NCI-H2107 treated with DMSO at 0.1 percent for 48 hours (cell line): ENCODE results near the gene MAVS.
A peak's percentile ranks its signal among the peaks of the same experiment; 100 is the strongest.
"Not testable (repeated sequence)": the region's sequence is repeated elsewhere in the genome, so short reads cannot be mapped to it uniquely, and the experiment has no call there.

ENCODE experiments used
- DNase-seq: peaks from one replicate; lab custom pipeline; 2025; ENCODE audit not compliant: unreplicated experiment; lab: John Stamatoyannopoulos, UW

MAVS gene

GRCh38 chr20:3847429-3847940, 851 bp downstream of the MAVS start:
- DNase-seq, result no peak

DNA sequence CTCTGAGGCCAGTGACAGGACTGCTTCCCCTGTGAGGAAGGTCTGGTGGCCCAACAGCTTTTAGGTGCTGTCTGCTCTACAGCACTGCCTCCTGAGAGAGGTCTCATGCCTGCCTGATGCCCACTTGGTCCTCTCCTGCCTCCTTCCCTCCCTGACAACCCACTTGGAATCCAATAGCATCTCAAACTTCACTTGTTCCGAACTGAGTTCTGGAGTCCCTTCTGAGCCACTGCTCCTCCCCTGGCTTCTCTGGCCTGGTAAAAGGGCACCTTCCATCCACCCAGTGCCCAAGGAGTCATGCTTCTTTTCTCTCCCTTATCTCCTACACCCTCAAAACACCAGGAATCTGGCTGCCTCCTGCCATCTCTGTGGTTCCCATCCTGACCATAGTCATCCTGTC, 1.9 kb downstream of the MAVS start:
- DNase-seq, result no peak

DNA sequence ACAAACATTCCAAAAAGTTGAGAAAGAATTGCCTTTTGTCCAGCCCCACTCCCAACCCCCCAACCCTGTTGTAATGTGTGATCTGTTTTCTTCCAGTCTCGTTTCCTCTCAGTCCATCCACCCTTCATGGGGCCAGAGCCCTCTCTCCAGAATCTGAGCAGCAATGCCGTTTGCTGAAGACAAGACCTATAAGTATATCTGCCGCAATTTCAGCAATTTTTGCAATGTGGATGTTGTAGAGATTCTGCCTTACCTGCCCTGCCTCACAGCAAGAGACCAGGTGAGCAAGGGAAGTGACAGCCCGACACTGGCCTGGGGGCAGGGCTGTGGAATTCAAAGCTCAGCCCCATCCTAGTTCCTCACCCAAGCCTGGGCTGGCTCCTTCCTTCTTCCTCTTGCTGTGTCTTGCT, 7.8 kb downstream of the MAVS start:
- DNase-seq, result no peak

- peak; percentile 78 for DNase-seq
Observed at GRCh38 chr20:3857405-3857804, 10.8 kb downstream of the MAVS start.

GRCh38 chr20:3858689-3859088, 12.1 kb downstream of the MAVS start:
- DNase-seq, result no peak

DNA sequence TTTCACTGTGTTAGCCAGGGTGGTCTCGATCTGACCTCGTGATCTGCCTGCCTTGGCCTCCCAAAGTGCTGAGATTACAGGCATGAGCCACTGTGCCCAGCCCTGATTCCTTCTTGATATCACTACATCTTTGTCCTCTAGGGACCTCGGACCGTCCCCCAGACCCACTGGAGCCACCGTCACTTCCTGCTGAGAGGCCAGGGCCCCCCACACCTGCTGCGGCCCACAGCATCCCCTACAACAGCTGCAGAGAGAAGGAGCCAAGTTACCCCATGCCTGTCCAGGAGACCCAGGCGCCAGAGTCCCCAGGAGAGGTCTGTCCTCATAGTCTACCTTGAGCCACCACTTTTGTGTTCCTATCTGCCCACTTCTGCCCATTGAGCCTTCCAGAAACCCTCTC, 14.6 kb downstream of the MAVS start:
- DNase-seq, result no peak

DNA sequence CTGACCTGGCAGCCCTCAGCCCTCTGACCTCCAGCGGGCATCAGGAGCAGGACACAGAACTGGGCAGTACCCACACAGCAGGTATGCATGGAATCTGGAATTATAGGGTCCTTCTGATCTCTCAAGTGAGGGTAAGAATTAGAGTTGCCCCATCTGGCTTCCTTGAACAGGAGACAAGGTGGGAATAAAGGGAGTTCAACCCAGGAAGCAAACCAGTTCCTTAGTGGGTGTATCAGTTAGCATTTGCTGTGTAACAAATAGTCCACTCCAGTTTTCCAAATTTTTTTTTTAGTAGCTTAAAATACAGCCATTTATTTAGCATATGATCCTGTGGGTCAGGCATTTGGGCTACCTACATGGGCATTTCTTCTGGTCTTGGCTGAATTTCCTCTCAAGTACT, 15.7 kb downstream of the MAVS start:
- DNase-seq, result no peak

GRCh38 chr20:3863317-3863716, 16.7 kb downstream of the MAVS start:
- DNase-seq, result peak; percentile 64

- no peak for DNase-seq
Observed at GRCh38 chr20:3864518-3864917, 17.9 kb downstream of the MAVS start.

DNA sequence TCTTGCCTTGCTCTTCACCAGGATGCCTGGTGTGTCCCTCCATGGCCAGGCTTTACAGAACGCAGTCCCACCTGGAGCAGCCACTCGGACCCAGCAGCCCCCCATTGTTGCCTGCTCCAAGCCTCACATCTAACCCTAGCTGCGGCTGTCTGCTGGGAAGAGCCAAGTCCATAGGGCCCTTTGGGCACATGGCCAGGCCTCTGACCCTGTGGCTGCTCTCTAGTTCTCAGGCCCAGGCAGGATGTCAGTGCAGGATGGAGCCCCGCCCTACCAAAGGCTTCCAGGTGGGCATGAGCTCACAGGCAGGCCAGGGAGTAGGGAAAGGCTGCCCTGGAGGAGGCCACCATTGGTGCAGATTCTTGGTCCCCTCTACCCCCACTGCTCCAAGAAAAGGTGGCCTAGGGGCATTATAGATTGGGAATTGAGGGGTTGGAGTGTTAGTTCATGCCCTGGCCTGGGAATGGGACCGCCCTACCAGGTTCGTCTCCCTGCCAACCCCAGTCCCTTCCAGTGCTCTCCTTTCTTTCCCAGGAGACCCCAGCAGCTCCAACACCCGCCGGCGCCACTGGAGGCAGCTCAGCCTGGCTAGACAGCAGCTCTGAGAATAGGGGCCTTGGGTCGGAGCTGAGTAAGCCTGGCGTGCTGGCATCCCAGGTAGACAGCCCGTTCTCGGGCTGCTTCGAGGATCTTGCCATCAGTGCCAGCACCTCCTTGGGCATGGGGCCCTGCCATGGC, 18.7 kb downstream of the MAVS start:
- DNase-seq, result no peak

GRCh38 chr20:3865887-3866407, 19.3 kb downstream of the MAVS start:
- DNase-seq, result no peak

DNA sequence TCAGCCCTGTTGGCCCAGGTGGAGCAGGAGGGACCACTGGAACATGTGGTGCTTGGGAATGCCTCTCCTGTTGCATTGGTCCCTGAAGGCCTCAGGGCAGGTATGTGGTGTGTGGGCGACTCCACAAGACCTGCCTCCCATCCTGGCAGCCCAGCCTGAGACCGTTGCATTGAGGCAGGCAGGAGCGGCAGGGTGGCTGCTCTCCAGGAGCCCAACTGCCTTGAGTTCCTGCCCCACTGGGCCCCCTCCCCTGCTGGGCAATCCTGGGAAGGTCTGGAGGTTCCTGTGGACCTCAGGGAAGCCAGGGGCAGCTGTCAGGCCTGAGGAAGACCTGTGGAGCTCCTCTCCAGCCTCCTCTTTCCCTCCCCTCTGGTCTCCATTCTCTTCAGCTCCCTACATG, 19.8 kb downstream of the MAVS start:
- DNase-seq, result no peak

DNA sequence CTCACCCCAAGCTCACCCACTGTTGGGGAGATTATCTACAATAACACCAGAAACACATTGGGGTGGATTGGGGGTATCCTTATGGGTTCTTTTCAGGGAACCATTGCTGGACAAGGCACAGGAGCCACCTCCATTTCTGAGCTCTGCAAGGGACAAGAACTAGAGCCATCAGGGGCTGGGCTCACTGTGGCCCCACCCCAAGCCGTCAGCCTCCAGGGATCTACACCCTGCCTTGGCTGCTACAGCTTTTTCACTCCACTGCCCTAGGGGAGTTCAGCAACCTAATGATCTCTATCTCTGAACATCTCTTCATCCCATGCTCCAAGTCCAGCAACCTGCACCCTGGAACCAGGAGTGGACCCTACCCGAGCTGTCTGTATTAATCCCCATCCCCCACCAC, 21.2 kb downstream of the MAVS start:
- DNase-seq, result no peak

DNA sequence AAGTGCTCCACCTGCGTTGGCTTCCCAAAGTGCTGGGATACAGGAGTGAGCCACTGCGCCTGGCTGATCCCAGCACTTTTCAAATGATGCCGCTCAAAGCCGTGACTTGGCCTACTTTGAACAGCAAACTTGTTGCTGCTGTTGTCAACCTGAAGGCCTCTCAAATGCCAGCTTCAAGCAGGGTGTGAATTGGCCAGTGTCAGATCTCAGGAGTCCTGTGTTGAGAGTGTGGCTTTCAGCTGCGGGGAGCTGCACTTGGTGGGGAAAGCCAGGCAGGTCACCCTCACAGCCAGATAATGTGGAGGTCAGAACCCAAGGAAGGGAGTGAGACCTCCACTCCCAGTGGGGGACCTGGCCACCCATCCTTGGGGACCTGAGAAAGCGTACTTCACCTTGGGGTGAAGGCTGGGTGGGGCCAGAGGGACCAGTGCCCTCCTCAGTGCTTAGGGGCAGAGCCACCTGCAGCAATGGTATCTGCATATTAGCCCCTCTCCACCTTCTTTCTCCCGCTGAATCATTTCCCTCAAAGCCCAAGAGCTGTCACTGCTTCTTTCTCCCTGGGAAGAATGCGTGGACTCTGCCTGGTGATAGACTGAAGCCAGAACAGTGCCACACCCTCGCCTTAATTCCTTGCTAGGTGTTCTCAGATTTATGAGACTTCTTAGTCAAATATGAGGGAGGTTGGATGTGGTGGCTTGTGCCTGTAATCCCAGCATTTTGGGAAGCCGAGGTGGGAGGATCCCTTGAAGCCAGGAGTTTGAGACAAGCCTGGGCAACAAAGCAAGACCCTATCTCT, 23.4 kb downstream of the MAVS start:
- no peak for DNase-seq

GRCh38 chr20:3871550-3872265, 25.1 kb downstream of the MAVS start:
- no peak for DNase-seq

- DNase-seq, result no peak
Observed at GRCh38 chr20:3873507-3873906, 26.9 kb downstream of the MAVS start.

DNA sequence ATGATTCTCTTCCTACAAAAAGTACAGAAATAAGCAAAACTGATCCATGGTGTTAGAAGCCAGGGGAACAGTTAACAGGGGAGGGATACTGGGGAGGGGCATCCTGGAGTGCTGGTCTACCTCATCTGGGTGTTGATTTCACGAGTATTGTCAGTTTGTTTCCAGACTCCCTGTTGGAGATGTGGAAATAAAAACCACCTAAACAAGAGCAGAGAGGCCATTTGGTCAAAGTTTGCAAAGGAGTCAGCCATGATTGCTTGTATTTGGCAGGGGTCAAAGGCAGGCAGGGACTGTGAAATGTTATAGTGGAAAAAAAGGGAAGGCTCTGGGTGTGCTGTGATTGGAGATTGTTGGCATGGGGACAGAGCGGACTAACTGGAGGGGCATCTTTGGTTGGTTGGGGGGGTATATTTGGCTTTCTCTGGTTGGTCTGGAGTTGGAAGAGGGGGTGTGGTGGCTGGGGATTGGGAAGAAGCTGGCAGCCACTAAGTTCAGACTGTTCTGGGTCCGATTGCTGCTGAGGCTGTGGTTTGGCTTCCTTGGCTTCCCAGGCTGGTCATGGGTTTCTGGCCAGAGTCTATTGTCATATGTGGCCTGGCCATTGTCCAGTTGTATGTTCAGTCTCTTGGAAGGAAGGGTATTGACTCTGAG, 27.7 kb downstream of the MAVS start:
- no peak for DNase-seq

GRCh38 chr20:3875378-3875974, 28.8 kb downstream of the MAVS start:
- no peak for DNase-seq

GRCh38 chr20:3876000-3876399, 29.4 kb downstream of the MAVS start:
- DNase-seq, result no peak

- DNase-seq, result no peak
Observed at GRCh38 chr20:3876676-3877075, 30.0 kb downstream of the MAVS start.

GRCh38 chr20:3878921-3879274, 32.3 kb downstream of the MAVS start:
- DNase-seq, result not testable (repeated sequence)
